A549 (cell line): ENCODE results near the gene OR4B1.

ENCODE experiments used
- BCL3 ChIP-seq: fragments of >200 bp; sonication (Bioruptor Twin); formaldehyde crosslinking; IDR thresholded peaks from 3 replicates; pipeline ENCODE4 v1.6.1; 2016
- BHLHE40 ChIP-seq: IDR thresholded peaks from 2 replicates; pipeline ENCODE4 v1.6.1; 2012; ENCODE audit warnings: low read depth, low read length, inconsistent platforms
- CTCF ChIP-seq: fragments of >200 bp; sonication (Bioruptor Twin); formaldehyde crosslinking; IDR thresholded peaks from 3 replicates; pipeline ENCODE4 v1.5.1; 2016
- E2F6 ChIP-seq: IDR thresholded peaks from 2 replicates; pipeline ENCODE4 v1.6.1; 2012; ENCODE audit warnings: low read depth, borderline replicate concordance
- EP300 ChIP-seq, 2 experiments: fragments of >200 bp; sonication (Bioruptor Twin); formaldehyde crosslinking; IDR thresholded peaks; 2 replicates in 1 of 2; 3 replicates in 1 of 2; pipeline ENCODE4 v1.6.1; 2016 to 2017
- KDM5A ChIP-seq: fragments of 200-600 bp; sonication (generic); IDR thresholded peaks from 2 replicates; pipeline ENCODE4 v1.6.1; 2016; ENCODE audit warnings: antibody characterized with exemption, mild to moderate bottlenecking
- MAX ChIP-seq: IDR thresholded peaks from 2 replicates; pipeline ENCODE4 v1.6.1; 2012
- NFE2L2 ChIP-seq: fragments of 150-350 bp; conservative IDR thresholded peaks from 2 replicates; pipeline ENCODE4 v1.6.1; 2014; ENCODE audit warnings: low read length
- PHF8 ChIP-seq: fragments of 200-600 bp; sonication (generic); IDR thresholded peaks from 2 replicates; pipeline ENCODE4 v1.6.1; 2016; ENCODE audit warnings: low read depth, mild to moderate bottlenecking, antibody characterized with exemption, moderate library complexity, borderline replicate concordance
- POLR2A ChIP-seq: IDR thresholded peaks from 2 replicates; pipeline ENCODE4 v1.6.1; 2012; ENCODE audit warnings: mild to moderate bottlenecking, low read length
- SREBF2 ChIP-seq: fragments of 450-650 bp; IDR thresholded peaks from 2 replicates; pipeline ENCODE4 v1.6.1; 2014; ENCODE audit warnings: mild to moderate bottlenecking, moderate library complexity
- TFCP2L1 ChIP-seq: fragments of 250-450 bp; sonication (Bioruptor Pico); IDR thresholded peaks from 2 replicates; pipeline ENCODE4 v1.5.0; 2021; ENCODE audit warnings: mild to moderate bottlenecking
- ZFP36 ChIP-seq: fragments of 450-650 bp; IDR thresholded peaks from 2 replicates; pipeline ENCODE4 v1.6.1; 2014; ENCODE audit warnings: borderline replicate concordance; ENCODE audit not compliant: partially characterized antibody

- TF ChIP-seq EP300 (IDR thresholded peaks at IDR 0.05) (no peak), SREBF2 (no peak), CTCF (no peak), POLR2A (no peak), NFE2L2 (no peak), MAX (no peak), BHLHE40 (no peak), KDM5A (no peak), ZFP36 (no peak), BCL3 (no peak), E2F6 (no peak), TFCP2L1 (CRISPR knock-in tag) (no peak), PHF8 (no peak)
These were observed 8.7 kb upstream of the OR4B1 start for GRCh38 chr11:48207881-48208280.
